SU-DHL-6 (cell line): ENCODE data around the gene PCMT1.

Experiments
- H2AFZ ChIP-seq: fragments of 200-600 bp; sonication (generic); 2 replicates; pipeline ENCODE4 v1.6.1; 2014; ENCODE audit warnings: low read depth, mild to moderate bottlenecking, moderate library complexity, mixed read lengths, antibody characterized with exemption, low read length; ENCODE audit not compliant: severe bottlenecking
- H3F3A ChIP-seq: fragments of 200-600 bp; shearing (Covaris generic); 2 replicates; pipeline ENCODE4 v1.6.0; 2016; ENCODE audit warnings: antibody characterized with exemption, mild to moderate bottlenecking; ENCODE audit not compliant: insufficient read depth
- H3K27ac ChIP-seq: fragments of 200-600 bp; sonication (generic); 2 replicates; pipeline ENCODE4 v1.5.1; 2016; ENCODE audit warnings: low read depth, mild to moderate bottlenecking, low read length, moderate library complexity, mixed read lengths
- H3K27me3 ChIP-seq: fragments of 200-600 bp; sonication (generic), shearing (Covaris generic); 2 replicates; pipeline ENCODE4 v1.6.0; 2014; ENCODE audit warnings: mild to moderate bottlenecking, low read length
- H3K36me3 ChIP-seq: fragments of 200-600 bp; sonication (generic); 2 replicates; pipeline ENCODE4 v1.6.1; 2014; ENCODE audit warnings: mild to moderate bottlenecking, low read length, mixed read lengths
- H3K4me2 ChIP-seq: fragments of 300-600, 200-600 bp; shearing (Covaris generic), sonication (generic); 2 replicates; pipeline ENCODE4 v1.6.0; 2014; ENCODE audit warnings: low read length, low read depth, mild to moderate bottlenecking; ENCODE audit not compliant: poor library complexity, severe bottlenecking
- H3K4me3 ChIP-seq: fragments of 200-600 bp; sonication (generic); 2 replicates; pipeline ENCODE4 v1.5.1; 2014; ENCODE audit warnings: antibody characterized with exemption, low read length, mild to moderate bottlenecking, mixed read lengths; ENCODE audit not compliant: insufficient read depth, poor library complexity, severe bottlenecking
- H3K79me2 ChIP-seq: fragments of 200-600 bp; sonication (generic); 2 replicates; pipeline ENCODE4 v1.6.1; 2014; ENCODE audit warnings: mild to moderate bottlenecking, low read length, moderate library complexity; ENCODE audit not compliant: insufficient read depth
- H3K9ac ChIP-seq: fragments of 200-600 bp; sonication (generic); 2 replicates; pipeline ENCODE4 v1.7.0; 2014; ENCODE audit warnings: mild to moderate bottlenecking, low read length
- H3K9me2 ChIP-seq: fragments of 200-600 bp; sonication (generic); replicated peaks from 2 replicates; pipeline ENCODE4 v1.6.1; 2014; ENCODE audit warnings: low read length; ENCODE audit not compliant: insufficient read depth
- H3K9me3 ChIP-seq: fragments of 200-600 bp; sonication (generic); 2 replicates; pipeline ENCODE4 v1.6.1; 2014; ENCODE audit warnings: low read length, mixed read lengths; ENCODE audit not compliant: insufficient read depth
- H4K20me1 ChIP-seq: fragments of 200-600 bp; sonication (generic); 2 replicates; pipeline ENCODE4 v1.6.1; 2014; ENCODE audit warnings: low read depth, mild to moderate bottlenecking, antibody characterized with exemption, low read length, moderate library complexity, mixed read lengths
- EZH2phosphoT487 ChIP-seq: fragments of 200-600 bp; sonication (generic), shearing (Covaris generic); conservative IDR thresholded peaks from 2 replicates; pipeline ENCODE4 v1.6.1; 2018; ENCODE audit warnings: mild to moderate bottlenecking, antibody characterized with exemption, low read length, moderate library complexity, mixed read lengths
- TF ChIP-seq, protein P1 (sequence below): fragments of 200-600 bp; sonication (generic); IDR thresholded peaks from one replicate; pipeline ENCODE4 v1.5.1; 2017; ENCODE audit warnings: antibody characterized with exemption, mild to moderate bottlenecking, low read length, moderate library complexity; ENCODE audit not compliant: insufficient read depth, poor library complexity, severe bottlenecking

PCMT1 gene

GRCh38 chr6:149782337-149782736 is 32.8 kb downstream of the PCMT1 start:
- H3K9me2 ChIP-seq: no peaks in the 10 kb centered on the region
- no peak overlapping the region for H3K27ac ChIP-seq
- no peaks in the 10 kb centered on the region for H3K27me3 ChIP-seq
- peaks cover 3% of the 10 kb centered on the region; the same call in 1 of the 2 replicates for H4K20me1 ChIP-seq
- H2AFZ ChIP-seq: no peak overlapping the region
- no peaks in the 10 kb centered on the region for H3K9me3 ChIP-seq
- peaks cover 21% of the 10 kb centered on the region; the same call in 1 of the 2 replicates for H3K36me3 ChIP-seq
- no peak overlapping the region for H3K9ac ChIP-seq
- peaks cover 10% of the 10 kb centered on the region for H3K79me2 ChIP-seq
- no peak overlapping the region for H3K4me3 ChIP-seq
- H3F3A ChIP-seq: no peaks in the 10 kb centered on the region
- H3K4me2 ChIP-seq: no peak overlapping the region
- no peak for TF ChIP-seq EZH2phosphoT487
- TF ChIP-seq, protein P1, sequence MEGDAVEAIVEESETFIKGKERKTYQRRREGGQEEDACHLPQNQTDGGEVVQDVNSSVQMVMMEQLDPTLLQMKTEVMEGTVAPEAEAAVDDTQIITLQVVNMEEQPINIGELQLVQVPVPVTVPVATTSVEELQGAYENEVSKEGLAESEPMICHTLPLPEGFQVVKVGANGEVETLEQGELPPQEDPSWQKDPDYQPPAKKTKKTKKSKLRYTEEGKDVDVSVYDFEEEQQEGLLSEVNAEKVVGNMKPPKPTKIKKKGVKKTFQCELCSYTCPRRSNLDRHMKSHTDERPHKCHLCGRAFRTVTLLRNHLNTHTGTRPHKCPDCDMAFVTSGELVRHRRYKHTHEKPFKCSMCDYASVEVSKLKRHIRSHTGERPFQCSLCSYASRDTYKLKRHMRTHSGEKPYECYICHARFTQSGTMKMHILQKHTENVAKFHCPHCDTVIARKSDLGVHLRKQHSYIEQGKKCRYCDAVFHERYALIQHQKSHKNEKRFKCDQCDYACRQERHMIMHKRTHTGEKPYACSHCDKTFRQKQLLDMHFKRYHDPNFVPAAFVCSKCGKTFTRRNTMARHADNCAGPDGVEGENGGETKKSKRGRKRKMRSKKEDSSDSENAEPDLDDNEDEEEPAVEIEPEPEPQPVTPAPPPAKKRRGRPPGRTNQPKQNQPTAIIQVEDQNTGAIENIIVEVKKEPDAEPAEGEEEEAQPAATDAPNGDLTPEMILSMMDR: no peak

GRCh38 chr6:149783551-149783950 is 34.0 kb downstream of the PCMT1 start:
- TF ChIP-seq, protein P1: no peak
- TF ChIP-seq EZH2phosphoT487: no peak
- no peaks in the 10 kb centered on the region for H3F3A ChIP-seq
- peaks cover 10% of the 10 kb centered on the region for H3K79me2 ChIP-seq
- no peak overlapping the region for H3K27ac ChIP-seq
- H4K20me1 ChIP-seq: 0 out of 2 replicates have a peak, but pooled peaks cover 3% of the 10 kb centered on the region
- peaks cover 21% of the 10 kb centered on the region; the same call in 1 of the 2 replicates for H3K36me3 ChIP-seq
- no peak overlapping the region for H3K4me2 ChIP-seq
- no peak overlapping the region for H2AFZ ChIP-seq
- no peaks in the 10 kb centered on the region for H3K9me3 ChIP-seq
- H3K9ac ChIP-seq: no peak overlapping the region
- no peaks in the 10 kb centered on the region for H3K9me2 ChIP-seq
- H3K27me3 ChIP-seq: no peaks in the 10 kb centered on the region
- H3K4me3 ChIP-seq: no peak overlapping the region

- no peak overlapping the region for H3K4me2 ChIP-seq
- peaks cover 22% of the 10 kb centered on the region; the same call in 1 of the 2 replicates for H3K36me3 ChIP-seq
- H3K9me2 ChIP-seq: no peaks in the 10 kb centered on the region
- no peaks in the 10 kb centered on the region for H3K27me3 ChIP-seq
- 0 out of 2 replicates have a peak, but pooled peaks cover 8% of the 10 kb centered on the region for H3F3A ChIP-seq
- no peak overlapping the region for H2AFZ ChIP-seq
- H3K79me2 ChIP-seq: no peaks in the 10 kb centered on the region
- no peak overlapping the region for H3K27ac ChIP-seq
- no peak for TF ChIP-seq EZH2phosphoT487
- TF ChIP-seq, protein P1: no peak
- H4K20me1 ChIP-seq: no peaks in the 10 kb centered on the region
- no peak overlapping the region for H3K4me3 ChIP-seq
- H3K9ac ChIP-seq: no peak overlapping the region
- no peaks in the 10 kb centered on the region for H3K9me3 ChIP-seq
Measured at GRCh38 chr6:149806127-149806526, 56.6 kb downstream of the PCMT1 start.
